Activated CD8-positive, alpha-beta memory T cell treated with anti-CD3 and anti-CD28 coated beads for 1 hour (primary cell): ENCODE results near the gene RNF41.
A peak's percentile ranks its signal among the peaks of the same experiment; 100 is the strongest.

Source experiments
- DNase-seq, 2 donors: peaks; one replicate each; pipeline ENCODE4 v3.0.0-alpha.2; 2020; ENCODE audit warnings: low read depth in 1 of 2; ENCODE audit errors: extremely low read depth in 1 of 2

Gene RNF41

DNA sequence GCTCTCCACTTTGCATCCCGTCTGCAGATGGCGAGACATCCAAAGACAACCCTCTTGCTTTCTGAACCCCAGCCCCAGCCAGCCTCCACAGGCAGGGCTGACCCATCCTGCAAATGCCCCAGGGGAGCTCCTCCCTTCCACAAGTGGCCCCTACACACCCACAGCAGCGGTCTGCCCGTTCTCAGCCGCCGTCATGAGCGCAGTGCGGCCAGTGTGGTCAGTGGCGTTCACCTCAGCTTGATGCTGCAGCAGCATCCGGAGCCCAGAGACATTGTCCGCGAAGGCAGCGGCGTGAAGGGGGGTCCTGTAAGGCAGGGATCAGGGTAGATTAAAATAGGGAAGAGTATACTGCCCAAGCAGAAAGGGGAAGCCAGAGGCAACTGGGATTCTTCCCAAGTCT is 22.8 kb upstream of the RNF41 start:
- DNase-seq, result no peak

DNA sequence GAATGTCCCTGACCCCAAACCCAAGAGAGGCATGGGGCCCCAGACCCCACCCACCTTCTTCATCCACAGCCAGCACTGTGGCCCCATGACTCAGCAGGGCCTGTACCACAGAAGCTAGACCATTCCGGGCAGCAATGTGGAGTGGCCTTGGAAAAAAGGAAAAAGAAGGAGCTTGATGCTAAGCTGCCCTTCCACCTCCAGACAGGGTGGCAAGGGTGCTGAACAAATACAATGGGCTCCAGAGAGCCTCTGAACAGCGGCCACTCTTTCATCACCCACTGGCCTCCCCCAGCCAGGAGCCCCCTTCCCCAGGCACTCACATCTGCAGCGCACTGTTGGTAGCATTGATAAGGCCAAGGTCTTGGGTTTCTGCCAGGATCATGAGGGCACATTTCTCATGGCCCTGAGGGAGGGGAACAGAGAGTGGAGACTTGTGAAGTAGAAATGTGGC is 22.0 kb upstream of the RNF41 start:
- no peak for DNase-seq

DNA sequence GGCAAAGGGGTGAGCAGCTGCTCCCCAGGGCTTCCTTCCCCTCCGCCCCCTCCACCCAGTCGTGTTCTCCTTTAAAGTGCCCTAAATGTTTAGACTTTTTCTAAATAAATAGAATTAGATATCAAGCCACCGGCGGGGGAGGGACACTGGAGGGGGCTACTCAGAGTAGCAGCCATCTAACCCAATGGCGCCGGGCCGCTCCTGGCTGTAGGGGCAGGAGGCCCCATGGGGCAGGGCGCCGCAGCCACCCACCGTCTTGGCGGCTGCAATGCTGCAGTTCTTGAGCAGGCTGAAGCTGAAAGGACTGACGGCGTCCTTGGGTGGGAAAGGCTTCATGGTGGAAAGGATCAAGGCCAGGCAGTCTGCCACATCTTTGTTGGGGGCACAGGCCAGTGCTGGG is 21.3 kb upstream of the RNF41 start:
- DNase-seq, result no peak

DNA sequence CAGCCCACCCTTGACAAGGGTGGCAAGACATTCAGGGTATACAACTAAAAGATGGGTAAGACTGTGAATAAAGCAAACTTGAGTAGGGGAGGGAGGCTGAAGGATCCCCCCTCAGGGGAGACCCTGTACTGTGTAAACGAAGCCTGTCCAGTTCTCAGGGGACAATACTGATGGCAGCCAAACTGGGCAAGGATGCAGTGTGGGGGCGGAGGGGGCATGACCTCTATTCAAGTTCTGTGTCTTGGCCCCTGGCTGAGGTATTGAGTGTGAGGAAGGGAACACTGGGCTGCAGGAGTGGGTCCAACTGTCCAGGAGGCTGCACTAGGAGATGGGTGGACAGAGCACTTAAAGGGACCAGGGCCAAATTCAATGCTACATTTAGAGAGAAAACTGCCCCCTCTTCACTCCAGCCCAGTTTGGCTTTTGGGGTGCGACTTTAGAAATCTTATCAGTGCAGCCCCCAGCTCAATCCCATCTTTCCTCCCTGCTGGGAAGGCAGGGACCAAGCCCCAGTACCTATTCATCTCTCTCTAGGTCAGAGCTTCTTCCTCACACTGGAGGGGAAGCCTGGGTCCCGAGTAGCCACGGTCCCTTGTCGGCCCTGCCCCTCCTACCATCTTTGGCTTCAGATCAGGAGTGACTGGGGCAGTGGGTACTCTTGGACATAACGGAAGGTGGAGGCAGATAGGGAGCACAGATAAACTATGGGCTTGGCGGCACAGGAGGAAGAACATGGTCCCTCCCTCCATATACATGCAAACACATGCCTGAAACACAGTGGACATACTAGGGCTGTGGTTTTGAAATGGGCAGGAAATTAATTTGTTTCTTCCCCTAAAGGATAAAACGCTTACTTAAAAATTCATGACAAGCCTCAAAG is 19.9 kb upstream of the RNF41 start:
- DNase-seq, result no peak

DNA sequence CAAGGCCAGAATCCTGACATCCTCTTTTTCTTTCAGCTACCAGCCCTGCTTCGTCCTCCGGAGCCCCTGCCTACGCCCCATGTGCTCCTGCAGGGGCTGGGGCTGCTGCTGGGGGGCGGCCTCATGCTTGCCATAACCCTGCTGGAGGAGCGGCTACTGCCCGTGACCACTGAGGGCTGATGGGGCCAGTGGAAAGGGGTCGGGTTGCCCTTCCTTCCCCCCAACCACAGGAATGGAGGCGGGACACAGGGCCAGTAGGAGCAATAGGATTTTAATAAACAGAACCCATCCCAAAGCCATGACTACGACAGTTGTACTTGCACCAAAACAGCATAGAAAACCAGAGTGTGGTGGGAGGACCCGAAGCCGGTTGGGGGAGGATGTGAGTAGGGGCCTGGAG is 15.8 kb upstream of the RNF41 start:
- no peak for DNase-seq

DNA sequence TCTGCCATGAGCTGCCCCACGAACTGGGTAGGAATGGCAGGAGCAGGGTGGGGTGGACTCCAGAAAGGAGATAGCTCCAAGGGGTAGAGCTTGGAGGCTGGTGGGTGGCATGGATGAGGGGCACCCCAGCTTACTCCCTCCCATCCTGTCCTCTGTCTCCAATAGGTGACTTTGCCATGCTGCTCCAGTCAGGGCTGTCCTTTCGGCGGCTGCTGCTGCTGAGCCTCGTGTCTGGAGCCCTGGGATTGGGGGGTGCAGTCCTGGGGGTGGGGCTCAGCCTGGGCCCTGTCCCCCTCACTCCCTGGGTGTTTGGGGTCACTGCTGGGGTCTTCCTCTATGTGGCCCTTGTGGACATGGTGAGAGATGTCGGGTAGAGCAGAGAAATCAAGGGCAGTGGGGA is 15.3 kb upstream of the RNF41 start:
- no peak for DNase-seq

DNA sequence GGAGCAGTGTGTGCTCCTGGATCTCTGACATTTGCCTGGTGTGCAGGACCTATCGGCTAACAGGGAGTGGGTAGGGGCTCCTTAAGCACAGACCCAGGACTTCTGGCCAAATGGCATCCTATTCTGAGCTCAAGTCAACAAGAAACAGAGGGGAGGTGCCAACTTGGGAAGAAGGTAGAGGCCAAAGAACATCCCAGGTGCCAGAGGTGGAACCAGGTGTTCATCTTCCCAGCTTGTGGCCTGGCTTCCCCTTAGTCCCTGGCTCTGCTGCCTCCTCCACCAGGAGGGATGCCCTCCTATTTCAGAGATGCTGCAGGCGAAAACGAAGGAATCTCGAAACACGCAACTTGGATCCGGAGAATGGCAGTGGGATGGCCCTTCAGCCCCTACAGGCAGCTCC is 14.4 kb upstream of the RNF41 start:
- no peak for DNase-seq

DNA sequence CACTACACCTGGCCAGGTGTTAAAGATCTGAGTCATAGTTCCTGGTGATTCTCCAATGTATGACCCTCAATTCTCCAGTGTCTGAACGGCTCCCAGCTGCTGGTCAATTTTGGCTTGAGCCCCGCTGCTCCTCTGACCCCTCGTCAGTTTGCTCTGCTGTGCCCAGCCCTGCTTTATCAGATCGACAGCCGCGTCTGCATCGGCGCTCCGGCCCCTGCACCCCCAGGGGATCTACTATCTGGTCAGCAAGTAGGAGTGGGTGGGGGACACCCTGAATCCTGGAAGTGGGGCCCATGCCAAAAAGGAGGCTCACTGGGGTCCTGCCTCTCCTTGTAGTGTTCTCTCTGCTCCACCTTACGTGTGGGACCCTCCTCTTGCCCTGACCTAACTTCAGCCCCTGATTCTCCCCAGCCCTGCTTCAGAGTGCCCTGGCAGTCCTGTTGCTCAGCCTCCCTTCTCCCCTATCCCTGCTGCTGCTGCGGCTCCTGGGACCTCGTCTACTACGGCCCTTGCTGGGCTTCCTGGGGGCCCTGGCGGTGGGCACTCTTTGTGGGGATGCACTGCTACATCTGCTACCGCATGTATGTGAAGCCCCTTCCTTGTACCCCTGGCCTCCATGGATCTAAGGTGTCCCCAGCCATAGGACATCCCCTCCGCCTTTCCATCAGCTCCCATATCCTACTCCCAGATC is 13.2 kb upstream of the RNF41 start:
- no peak for DNase-seq

DNA sequence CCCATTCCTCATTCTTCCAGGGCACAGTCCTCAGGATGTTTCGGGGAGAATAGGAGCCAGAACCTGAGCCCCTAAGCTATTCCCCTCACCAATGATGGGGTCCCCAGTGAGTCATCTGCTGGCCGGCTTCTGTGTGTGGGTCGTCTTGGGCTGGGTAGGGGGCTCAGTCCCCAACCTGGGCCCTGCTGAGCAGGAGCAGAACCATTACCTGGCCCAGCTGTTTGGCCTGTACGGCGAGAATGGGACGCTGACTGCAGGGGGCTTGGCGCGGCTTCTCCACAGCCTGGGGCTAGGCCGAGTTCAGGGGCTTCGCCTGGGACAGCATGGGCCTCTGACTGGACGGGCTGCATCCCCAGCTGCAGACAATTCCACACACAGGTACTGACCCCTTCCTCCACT is 9.5 kb upstream of the RNF41 start:
- no peak for DNase-seq

DNA sequence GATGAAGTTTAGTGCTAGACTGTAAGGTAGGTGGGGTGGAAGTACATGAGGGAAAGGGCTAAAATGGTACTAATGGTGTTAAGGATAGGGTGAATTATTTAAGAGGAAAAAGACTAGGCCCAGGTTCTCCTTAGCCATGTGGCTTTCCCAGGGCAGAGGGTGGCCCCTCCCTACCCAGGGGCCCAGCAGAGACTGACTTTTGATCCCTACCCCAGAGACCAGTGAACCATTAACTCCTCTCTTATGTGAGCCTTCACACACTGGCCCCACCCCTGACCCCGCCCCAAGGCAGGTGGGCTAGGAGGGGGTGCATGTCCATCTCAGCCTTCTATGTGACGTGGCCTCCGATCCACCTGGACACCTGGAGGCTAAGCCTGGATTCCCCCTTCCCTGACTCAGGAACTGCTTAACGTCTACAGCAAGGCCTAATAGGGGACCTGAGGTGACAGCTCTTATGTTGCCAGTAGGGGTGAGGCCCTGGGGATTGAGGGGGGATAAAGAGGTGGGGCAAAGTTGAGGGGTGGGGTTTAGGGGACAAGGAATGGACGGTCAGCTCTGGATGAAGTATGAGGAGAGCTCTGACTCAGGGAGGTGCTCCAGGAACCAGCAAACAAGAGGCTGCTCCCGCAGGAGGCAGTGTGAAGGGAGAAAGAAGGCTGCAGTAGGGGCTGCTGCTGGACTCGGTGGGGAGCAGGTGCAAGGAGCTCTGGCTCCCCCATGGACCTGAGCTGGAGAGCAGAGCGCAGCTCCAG is 8.9 kb upstream of the RNF41 start:
- DNase-seq, result no peak

DNA sequence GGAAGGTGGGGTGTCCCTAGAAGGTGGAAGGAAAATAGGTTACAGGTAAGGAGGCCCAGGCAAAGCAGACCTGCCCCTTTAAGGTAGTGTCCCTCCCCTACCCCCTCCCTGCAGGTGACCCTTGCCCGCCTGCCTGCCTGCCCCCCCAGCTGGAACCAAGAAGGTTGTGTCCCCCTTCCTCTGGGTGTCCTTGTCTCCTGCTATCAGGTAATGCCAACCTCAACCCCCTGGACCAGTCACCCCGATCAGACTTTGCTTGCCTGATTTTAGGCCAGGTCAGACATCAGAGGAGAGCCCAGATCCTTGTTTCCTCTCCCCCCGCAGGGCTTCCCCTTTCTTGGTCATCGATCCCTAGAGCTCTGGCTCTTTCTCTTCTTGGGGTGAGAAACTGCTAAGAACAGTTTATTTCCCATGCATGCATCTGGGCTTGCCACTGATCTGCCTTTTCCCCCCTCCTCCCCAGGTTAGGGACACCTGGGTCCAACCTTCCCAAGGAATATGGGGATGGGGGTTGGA is 8.3 kb upstream of the RNF41 start, which contains the start of gene SLC39A5:
Gene SLC39A5, plus strand, starts transcription at position 136 of the 516 bp plus-strand sequence. CDS start 1,224 bp downstream, outside the sequence.
- no peak for DNase-seq

DNA sequence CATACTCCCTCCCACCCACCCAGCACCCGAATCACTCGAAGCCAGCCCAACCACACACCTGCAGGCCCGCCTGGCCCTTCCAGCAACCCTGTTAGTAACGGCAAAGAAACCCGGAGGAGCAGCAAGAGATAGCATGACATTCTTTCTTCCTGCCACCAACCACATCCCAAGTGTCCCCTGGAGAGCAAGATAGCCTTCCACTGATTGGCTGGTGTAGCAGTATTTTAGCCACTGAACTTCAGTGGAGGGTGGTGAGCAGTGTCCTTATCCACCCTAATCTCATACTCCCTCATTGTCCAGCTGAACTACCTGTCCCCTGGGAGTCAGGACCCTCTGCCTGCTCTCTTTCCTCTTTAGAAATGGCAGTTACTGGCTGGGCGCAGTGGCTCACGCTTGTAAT is 7.4 kb upstream of the RNF41 start:
- DNase-seq, result no peak

DNA sequence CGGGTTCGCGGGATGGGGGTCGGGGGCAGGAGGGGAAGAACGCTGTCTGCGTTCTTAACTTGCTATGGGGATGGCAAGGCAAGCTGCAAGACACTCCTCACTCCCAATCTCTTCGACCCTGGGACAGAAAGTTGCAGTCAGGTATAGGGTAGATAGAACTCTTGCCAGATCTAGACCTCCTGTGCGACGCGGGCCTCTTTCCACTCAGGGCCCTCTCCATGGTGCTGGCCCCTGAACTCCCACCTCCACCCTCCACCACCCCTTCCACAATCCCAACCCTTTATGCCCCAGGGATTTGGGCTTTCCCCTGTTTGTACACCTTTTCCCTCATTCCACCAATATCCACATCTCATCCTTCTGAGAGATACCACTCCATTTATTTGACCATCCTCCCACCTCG is 3.2 kb upstream of the RNF41 start:
- no peak for DNase-seq

DNA sequence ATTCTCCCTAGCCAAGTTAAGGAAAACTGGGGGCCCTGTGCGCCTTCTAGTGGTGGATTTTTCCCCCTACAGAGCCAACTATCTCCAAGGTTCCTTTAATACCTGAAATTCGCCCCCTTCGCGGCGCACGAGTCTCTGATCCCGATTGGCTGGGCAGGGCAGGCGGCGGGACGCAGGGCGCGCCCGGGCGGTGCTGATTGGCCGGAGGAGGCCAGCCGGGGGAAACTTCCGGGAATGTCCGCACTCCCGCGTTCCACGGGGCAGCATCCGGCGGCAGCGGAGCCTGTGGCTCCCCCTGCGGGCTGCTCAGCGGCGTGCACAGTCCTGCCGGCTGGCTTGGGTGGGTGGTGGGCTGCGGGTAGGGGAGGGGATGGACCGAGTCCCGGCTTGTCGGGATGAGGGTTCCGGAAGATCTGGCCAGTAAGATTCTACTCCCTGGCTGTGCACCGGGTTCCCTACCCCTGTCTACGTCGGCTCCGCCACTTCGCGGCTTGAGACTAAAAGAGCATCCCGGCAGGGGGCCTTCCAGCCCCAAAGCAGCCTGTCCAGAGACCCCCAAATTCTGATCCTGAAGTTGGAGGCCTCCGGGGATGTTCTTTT is 2.5 kb upstream of the RNF41 start, which contains the start of gene NABP2:
Gene NABP2, plus strand, starts transcription at position 241 of the 600 bp plus-strand sequence. CDS start 515 bp downstream, outside the sequence.
- peak; percentile 80 to 82 for DNase-seq

DNA sequence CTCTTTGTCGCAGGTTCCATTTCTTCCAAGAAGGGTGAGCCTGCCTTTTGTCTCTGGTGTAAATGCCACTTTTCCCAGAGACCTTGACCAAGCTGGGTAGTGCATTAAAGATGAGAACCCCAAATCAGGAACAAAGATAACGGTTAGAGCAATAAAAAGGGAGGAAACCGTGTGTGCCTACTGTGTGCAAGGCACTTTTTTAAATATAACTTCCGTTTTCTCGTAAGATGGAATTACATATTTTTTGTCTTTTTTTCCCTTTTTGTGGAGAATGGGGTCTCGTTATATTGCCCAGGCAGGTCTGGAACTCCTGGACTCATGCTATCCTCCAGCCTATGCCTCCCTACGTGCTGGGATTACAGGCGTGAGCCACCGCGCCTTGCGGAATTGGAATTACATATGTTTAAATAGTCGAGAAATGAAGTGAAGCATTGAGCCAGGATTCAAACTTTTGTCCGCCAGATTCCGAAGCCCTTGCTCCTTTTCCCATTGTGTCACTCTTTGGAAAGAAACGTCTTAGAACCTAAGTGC is 1.9 kb upstream of the RNF41 start:
- no peak for DNase-seq

DNA sequence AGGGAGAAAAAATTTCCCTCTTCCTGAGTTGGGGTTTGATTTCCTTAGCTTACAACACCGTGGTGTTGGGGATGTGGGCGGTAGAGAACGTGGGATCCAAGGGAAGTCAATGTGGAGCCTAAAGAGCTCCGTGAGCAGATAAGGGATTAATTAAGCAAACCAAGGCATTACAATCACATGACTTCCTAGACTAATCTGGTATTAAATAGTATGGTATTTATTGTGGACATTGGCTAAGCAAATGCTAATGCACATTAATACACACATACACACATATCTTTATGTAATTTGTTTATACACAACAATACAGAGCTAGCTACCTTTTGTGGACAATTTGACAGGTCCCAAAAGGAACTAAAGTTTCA is 791 bp upstream of the RNF41 start:
- DNase-seq, result no peak

DNA sequence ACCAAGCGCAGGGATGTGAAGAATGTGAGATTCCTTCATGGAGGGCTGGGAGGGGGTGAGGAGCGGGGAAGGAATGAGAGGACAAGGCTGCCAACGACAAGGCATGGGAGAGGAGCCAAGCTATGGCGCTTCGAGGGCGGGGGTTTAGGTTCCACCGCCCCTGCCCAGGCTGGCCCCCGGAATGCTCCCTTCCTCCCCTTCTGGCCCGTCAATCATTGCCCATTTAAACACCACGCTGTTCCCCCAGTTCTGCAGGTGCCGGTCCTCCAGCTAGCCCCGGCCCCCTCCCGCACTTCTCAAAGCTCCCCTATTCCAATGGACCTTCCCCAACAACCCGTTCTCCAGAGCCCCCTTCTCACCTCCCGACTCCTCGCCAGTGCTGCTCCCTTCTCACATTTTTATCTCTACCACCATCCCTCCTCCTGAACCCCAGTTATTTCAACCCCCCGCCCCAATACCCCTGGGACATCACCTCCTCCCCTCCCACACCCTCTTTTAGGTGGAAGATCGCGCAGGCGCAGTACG is 428 bp downstream of the RNF41 start:
- DNase-seq, result no peak

DNA sequence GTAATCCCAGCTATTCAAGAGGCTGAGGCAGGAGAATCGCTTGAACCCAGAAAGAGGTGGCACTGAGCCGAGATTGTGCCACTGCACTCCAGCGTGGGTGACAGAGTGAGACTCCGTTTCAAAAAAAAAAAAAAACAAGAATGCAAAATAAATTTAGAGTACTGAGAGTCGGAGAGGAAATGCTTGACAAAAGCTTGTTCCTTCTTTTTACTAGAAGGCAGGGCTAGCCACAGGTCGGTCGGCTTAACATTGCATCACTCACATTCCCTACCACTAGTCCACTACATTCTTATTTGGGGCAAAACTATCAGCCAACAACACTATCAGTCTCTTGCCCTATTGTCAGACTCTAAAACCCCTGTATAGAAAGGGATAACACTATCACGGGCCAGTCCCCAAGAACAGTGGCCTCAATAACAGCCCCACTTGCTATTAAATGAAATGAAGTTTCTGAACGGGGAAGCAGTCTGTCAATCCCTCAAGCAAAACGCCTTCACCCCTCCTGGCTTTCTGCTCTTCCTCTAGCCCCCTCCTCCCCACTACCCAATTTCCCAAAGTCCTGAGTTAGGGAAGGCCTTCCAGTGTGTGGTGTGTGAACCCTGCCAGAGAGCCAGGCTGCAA is 1.0 kb downstream of the RNF41 start:
- no peak for DNase-seq

DNA sequence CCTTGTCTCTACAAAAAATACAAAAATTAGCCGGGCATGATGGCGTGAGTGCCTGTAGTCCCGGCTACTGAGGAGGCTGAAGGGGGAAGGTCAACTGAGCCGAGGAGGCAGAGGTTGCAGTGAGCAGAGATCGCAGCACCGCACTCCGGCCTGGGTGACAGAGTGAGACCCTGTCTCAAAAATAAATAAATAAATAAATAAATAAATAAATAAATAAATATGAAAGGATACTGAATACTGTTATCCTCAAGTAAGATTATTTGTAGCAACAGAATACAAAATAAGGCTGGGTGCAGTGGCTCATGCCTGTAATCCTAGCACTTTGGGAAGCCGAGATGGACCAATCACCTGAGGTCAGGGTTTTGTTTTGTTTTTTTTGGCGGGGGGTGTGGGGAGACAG is 1.9 kb downstream of the RNF41 start:
- DNase-seq, result no peak

DNA sequence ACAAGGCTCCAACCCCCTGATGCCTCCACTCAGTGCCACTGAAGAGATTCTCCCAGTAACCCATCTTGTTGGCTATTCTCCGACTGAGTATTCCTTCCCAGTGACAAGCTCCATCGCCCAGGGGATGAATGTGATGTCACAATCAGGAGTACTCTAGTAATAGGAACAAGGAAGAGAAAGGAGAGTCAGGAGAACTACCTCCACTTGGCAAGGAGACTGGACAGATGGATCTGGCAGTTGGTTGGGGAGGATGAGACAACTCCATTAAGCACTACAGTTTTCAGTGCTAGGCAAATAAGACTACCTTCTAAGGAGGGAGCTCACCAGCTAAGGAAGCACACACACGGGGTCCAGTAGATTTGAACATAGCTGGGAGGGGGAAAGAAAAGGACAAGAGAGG is 5.3 kb downstream of the RNF41 start:
- no peak for DNase-seq
